Neural progenitor cell (in vitro differentiated cells): ENCODE measurements around the gene VWA5B2. TPM values are rescaled to one million over a fixed set of nuclear protein-coding genes. Genes with fewer than 3 reads are reported as not detected.

Experiments used
- DNase-seq: peaks from one replicate; pipeline ENCODE4 v3.0.0-alpha.2; 2016; ENCODE audit warnings: low spot score
- H2AFZ ChIP-seq: fragments of 200-600 bp; sonication (generic); replicated peaks from 2 replicates; pipeline ENCODE4 v1.6.1; 2016; ENCODE audit warnings: antibody characterized with exemption
- H3F3A ChIP-seq: fragments of 200-600 bp; sonication (generic); 2 replicates; pipeline ENCODE4 v1.6.1; 2016; ENCODE audit warnings: antibody characterized with exemption, low read depth
- H3K27ac ChIP-seq: fragments of 200-600 bp; sonication (generic); 2 replicates; pipeline ENCODE4 v1.5.1; 2016; ENCODE audit warnings: mild to moderate bottlenecking
- H3K27me3 ChIP-seq: fragments of 200-600 bp; sonication (generic); 2 replicates; pipeline ENCODE4 v1.6.1; 2016; ENCODE audit warnings: mild to moderate bottlenecking, moderate library complexity
- H3K36me3 ChIP-seq: fragments of 200-600 bp; sonication (generic); 2 replicates; pipeline ENCODE4 v1.5.1; 2016
- H3K4me1 ChIP-seq: fragments of 200-600 bp; sonication (generic); 2 replicates; pipeline ENCODE4 v1.6.1; 2016; ENCODE audit warnings: mixed run types
- H3K4me2 ChIP-seq: fragments of 200-600 bp; sonication (generic); 2 replicates; pipeline ENCODE4 v1.6.1; 2016
- H3K4me3 ChIP-seq: fragments of 200-600 bp; sonication (generic); 2 replicates; pipeline ENCODE4 v1.5.1; 2016
- H3K79me2 ChIP-seq: fragments of 200-600 bp; sonication (generic); 2 replicates; pipeline ENCODE4 v1.6.1; 2016; ENCODE audit warnings: low read depth
- H3K9ac ChIP-seq: fragments of 200-600 bp; sonication (generic); 2 replicates; pipeline ENCODE4 v1.6.1; 2016
- H3K9me3 ChIP-seq: fragments of 200-600 bp; sonication (generic); 2 replicates; pipeline ENCODE4 v1.5.1; 2016; ENCODE audit warnings: low read depth
- H4K20me1 ChIP-seq: fragments of 200-600 bp; sonication (generic); 2 replicates; pipeline ENCODE4 v1.6.1; 2016; ENCODE audit warnings: low read depth
- H3K27ac Mint-ChIP-seq: 3 replicates; pipeline ENCODE4 v1.8.0; 2021; ENCODE audit warnings: mixed read lengths
- H3K27me3 Mint-ChIP-seq: 2 replicates; pipeline ENCODE4 v1.8.0; 2022; ENCODE audit warnings: low read depth, mild to moderate bottlenecking, inconsistent platforms, moderate library complexity, mixed read lengths; ENCODE audit not compliant: insufficient read depth
- H3K36me3 Mint-ChIP-seq: 3 replicates; pipeline ENCODE4 v1.8.0; 2021; ENCODE audit warnings: mixed read lengths
- H3K4me1 Mint-ChIP-seq: 3 replicates; pipeline ENCODE4 v1.8.0; 2021; ENCODE audit warnings: mixed read lengths
- H3K4me3 Mint-ChIP-seq: 3 replicates; pipeline ENCODE4 v1.8.0; 2021; ENCODE audit warnings: mild to moderate bottlenecking, moderate library complexity, mixed read lengths
- H3K9me3 Mint-ChIP-seq: 3 replicates; pipeline ENCODE4 v1.8.0; 2020; ENCODE audit warnings: mixed read lengths
- CTCF ChIP-seq: fragments of 200-600 bp; sonication (generic); IDR thresholded peaks from 2 replicates; pipeline ENCODE4 v1.5.1; 2017; ENCODE audit warnings: antibody characterized with exemption, mild to moderate bottlenecking
- EZH2 ChIP-seq: fragments of 200-600 bp; sonication (generic); IDR thresholded peaks from 2 replicates; pipeline ENCODE4 v1.6.1; 2017; ENCODE audit warnings: antibody characterized with exemption, mild to moderate bottlenecking, moderate library complexity
- EZH2phosphoT487 ChIP-seq: fragments of 200-600 bp; sonication (generic); IDR thresholded peaks from 2 replicates; pipeline ENCODE4 v1.6.1; 2017; ENCODE audit warnings: antibody characterized with exemption
- total RNA-seq: library from RNA; depleted of rRNA; stranded (reverse); fragments of >200 nt; gene quantifications from 2 replicates; pipeline ENCODE4 v1.2.3, GENCODE V29; 2015; ENCODE audit warnings: low replicate concordance

VWA5B2 gene
- total RNA-seq, 1 donor from 2014 or later: not detected

- H3K4me1 ChIP-seq: no peaks in the 10 kb centered on the region
- H3K36me3 ChIP-seq: no peaks in the 10 kb centered on the region
- H2AFZ ChIP-seq: peak within 1 kb of the TSS; percentile 98
- H4K20me1 ChIP-seq: peaks cover under 1% of the 10 kb centered on the region
- H3K4me3 Mint-ChIP-seq: peak within 1 kb of the TSS; percentile 92
- TF ChIP-seq EZH2phosphoT487 (no peak), EZH2 (no peak), CTCF (peak; percentile 6)
- H3F3A ChIP-seq: peaks cover 20% of the 10 kb centered on the region
- peaks cover 17% of the 10 kb centered on the region for H3K79me2 ChIP-seq
- H3K4me2 ChIP-seq: peak within 1 kb of the TSS; percentile 97
- H3K9ac ChIP-seq: peak within 1 kb of the TSS; percentile 70
- H3K27ac Mint-ChIP-seq: peak within 1 kb of the TSS; percentile 67
- peak within 1 kb of the TSS; percentile 93 for H3K4me3 ChIP-seq
- no peaks in the 10 kb centered on the region for H3K9me3 Mint-ChIP-seq
- H3K27me3 Mint-ChIP-seq: peaks cover 3% of the 10 kb centered on the region
- peaks cover 1% of the 10 kb centered on the region for H3K36me3 Mint-ChIP-seq
- H3K4me1 Mint-ChIP-seq: peaks cover 7% of the 10 kb centered on the region
- no peaks in the 10 kb centered on the region for H3K9me3 ChIP-seq
- H3K27me3 ChIP-seq: no peaks in the 10 kb centered on the region
- H3K27ac ChIP-seq: peak within 1 kb of the TSS; percentile 73
- peak; percentile 94 for DNase-seq
These were observed 19.3 kb downstream of the VWA5B2 start, which contains the start of gene ALG3 for GRCh38 chr3:184248454-184249411. Gene ALG3, minus strand, starts transcription at chr3:184248962. Its CDS starts 22 bp downstream, at chr3:184248940.

GRCh38 chr3:184249412-184250166 lies 20.2 kb downstream of the VWA5B2 start, which contains the start of gene EEF1AKMT4:
Gene EEF1AKMT4, plus strand, starts transcription at chr3:184249672. Its CDS starts 23 bp downstream, at chr3:184249695.
- peaks cover 20% of the 10 kb centered on the region for H3F3A ChIP-seq
- peak; percentile 99 for DNase-seq
- peaks cover 17% of the 10 kb centered on the region for H3K79me2 ChIP-seq
- H3K4me3 Mint-ChIP-seq: peak within 1 kb of the TSS; percentile 92
- H3K4me3 ChIP-seq: peak within 1 kb of the TSS; percentile 93
- H3K9me3 Mint-ChIP-seq: no peaks in the 10 kb centered on the region
- H3K4me1 ChIP-seq: no peaks in the 10 kb centered on the region
- peak within 1 kb of the TSS; percentile 70 for H3K9ac ChIP-seq
- no peaks in the 10 kb centered on the region for H3K27me3 ChIP-seq
- peak within 1 kb of the TSS; percentile 98 for H2AFZ ChIP-seq
- H4K20me1 ChIP-seq: no peaks in the 10 kb centered on the region
- peak within 1 kb of the TSS; percentile 67 for H3K27ac Mint-ChIP-seq
- peaks cover 3% of the 10 kb centered on the region for H3K27me3 Mint-ChIP-seq
- H3K4me2 ChIP-seq: peak within 1 kb of the TSS; percentile 97
- H3K36me3 Mint-ChIP-seq: no peaks in the 10 kb centered on the region
- no peaks in the 10 kb centered on the region for H3K9me3 ChIP-seq
- no peaks in the 10 kb centered on the region for H3K36me3 ChIP-seq
- H3K27ac ChIP-seq: peak within 1 kb of the TSS; percentile 73
- peaks cover 7% of the 10 kb centered on the region for H3K4me1 Mint-ChIP-seq
- TF ChIP-seq CTCF: peak; percentile 65
- TF ChIP-seq EZH2: no peak

GRCh38 chr3:184250167-184250828 lies 20.9 kb downstream of the VWA5B2 start:
- H3K4me3 Mint-ChIP-seq: peak overlapping the region; percentile 92
- no peak overlapping the region for H3K9ac ChIP-seq

More at GRCh38 chr3:184250167-184250828, 20.9 kb downstream of the VWA5B2 start:
- Mint-ChIP-seq H3K27ac (no peak overlapping the region), H3K4me1 (peaks cover 7% of the 10 kb centered on the region), H3K36me3 (no peaks in the 10 kb centered on the region), H3K27me3 (peaks cover 3% of the 10 kb centered on the region), H3K9me3 (no peaks in the 10 kb centered on the region)
- Histone ChIP-seq H3K27me3 (no peaks in the 10 kb centered on the region), H4K20me1 (peaks cover 5% of the 10 kb centered on the region), H3F3A (peaks cover 20% of the 10 kb centered on the region), H3K79me2 (peaks cover 17% of the 10 kb centered on the region), H3K27ac (no peak overlapping the region), H3K4me2 (peak overlapping the region; percentile 85), H3K36me3 (no peaks in the 10 kb centered on the region), H3K9me3 (no peaks in the 10 kb centered on the region), H3K4me3 (peak overlapping the region; percentile 93), H3K4me1 (no peaks in the 10 kb centered on the region), H2AFZ (peak overlapping the region; percentile 89)
- TF ChIP-seq CTCF (peak; percentile 84), EZH2 (no peak)
- DNase-seq: peak; percentile 93
